GM12875 (cell line): ENCODE measurements around the gene N4BP2.

ENCODE experiments used
- H3K4me3 ChIP-seq: one replicate; pipeline ENCODE4 v1.5.1; 2011; ENCODE audit warnings: low read depth, low read length, control low read depth
- TF ChIP-seq, protein P1 (sequence below): IDR thresholded peaks from 2 replicates; pipeline ENCODE4 v1.5.1; 2011; ENCODE audit warnings: low read depth, mild to moderate bottlenecking, control low read depth, inconsistent platforms, low read length, moderate library complexity, borderline replicate concordance; ENCODE audit not compliant: insufficient read depth

The N4BP2 gene

GRCh38 chr4:40190880-40191815 is 134.5 kb downstream of the N4BP2 start:
- H3K4me3 ChIP-seq: peak overlapping the region; percentile 36
- TF ChIP-seq, protein P1, sequence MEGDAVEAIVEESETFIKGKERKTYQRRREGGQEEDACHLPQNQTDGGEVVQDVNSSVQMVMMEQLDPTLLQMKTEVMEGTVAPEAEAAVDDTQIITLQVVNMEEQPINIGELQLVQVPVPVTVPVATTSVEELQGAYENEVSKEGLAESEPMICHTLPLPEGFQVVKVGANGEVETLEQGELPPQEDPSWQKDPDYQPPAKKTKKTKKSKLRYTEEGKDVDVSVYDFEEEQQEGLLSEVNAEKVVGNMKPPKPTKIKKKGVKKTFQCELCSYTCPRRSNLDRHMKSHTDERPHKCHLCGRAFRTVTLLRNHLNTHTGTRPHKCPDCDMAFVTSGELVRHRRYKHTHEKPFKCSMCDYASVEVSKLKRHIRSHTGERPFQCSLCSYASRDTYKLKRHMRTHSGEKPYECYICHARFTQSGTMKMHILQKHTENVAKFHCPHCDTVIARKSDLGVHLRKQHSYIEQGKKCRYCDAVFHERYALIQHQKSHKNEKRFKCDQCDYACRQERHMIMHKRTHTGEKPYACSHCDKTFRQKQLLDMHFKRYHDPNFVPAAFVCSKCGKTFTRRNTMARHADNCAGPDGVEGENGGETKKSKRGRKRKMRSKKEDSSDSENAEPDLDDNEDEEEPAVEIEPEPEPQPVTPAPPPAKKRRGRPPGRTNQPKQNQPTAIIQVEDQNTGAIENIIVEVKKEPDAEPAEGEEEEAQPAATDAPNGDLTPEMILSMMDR: no peak

DNA sequence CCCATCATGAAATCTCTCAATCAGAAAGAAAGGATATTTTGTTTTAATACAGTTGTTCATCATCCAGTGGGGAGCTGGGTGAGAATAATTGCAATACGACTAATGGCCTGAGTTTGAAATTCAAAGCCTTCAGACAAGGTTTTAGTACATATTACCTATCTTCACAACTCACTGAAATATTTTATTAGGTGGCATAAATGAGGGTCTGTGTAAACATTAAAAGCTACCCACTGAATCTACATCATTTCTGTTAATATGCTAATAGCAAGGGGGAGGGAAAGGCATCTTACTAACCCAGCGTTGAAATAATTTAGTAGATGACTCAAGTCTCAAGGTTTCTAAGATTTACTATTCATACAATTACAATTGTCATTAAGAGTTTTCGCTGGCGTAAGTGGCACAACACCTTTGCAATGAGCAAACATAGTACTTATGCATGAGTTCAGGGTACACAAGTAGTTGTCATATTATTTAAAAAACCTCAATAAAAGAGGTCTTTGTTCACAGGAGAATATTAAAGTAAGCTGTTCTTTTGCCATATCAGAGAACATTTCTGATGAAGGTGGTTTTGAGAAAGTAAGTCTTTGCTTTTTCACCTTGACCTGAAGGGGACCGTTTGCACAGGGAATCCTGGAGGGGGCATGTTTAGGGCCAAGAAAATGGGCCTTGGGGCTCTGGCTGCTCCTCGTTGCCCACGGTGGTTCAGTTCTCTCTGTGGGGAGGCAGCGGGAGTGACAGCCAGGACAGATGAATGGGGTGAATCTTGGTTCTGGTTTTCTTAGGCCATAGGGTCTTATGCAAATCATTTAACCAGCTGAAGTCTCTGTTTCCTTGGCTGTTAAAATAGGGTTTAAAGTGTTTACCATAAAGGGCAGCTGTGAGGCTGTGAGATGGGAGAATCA is 135.7 kb downstream of the N4BP2 start:
- TF ChIP-seq, protein P1: peak; percentile 5; the same call in 1 of the 2 replicates
- peak overlapping the region; percentile 99 for H3K4me3 ChIP-seq

GRCh38 chr4:40193016-40193571 is 136.4 kb downstream of the N4BP2 start:
- H3K4me3 ChIP-seq: peak overlapping the region; percentile 99

DNA sequence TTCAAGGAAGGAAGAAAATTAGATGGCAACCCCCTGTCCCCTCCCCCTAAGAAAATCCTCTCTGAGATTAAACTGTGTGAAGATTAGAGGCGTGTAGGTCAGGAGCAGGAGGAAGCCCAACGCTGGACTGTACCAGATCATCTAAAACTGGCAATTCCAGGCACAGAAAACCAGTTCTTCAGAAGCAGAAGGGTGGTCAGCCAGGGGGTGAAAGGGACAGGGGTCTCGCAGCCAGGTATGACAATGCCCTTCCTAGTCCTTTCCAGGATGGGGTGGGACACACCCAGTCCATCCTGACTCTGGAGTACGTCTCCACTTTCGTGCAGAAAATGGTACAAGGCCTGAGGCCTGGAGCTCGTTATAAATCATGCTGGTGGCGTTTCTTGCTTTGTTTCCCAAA is 136.9 kb downstream of the N4BP2 start:
- peak overlapping the region; percentile 99 for H3K4me3 ChIP-seq
- TF ChIP-seq, protein P1: no peak

More at GRCh38 chr4:40193016-40193571, 136.4 kb downstream of the N4BP2 start:
- TF ChIP-seq, protein P1: no peak

GRCh38 chr4:40194602-40195161 is 138.0 kb downstream of the N4BP2 start:
- peak overlapping the region; percentile 99 for H3K4me3 ChIP-seq
- TF ChIP-seq, protein P1: no peak
